ENCODE results near the gene IL16.

GRCh38 chr15:81274255-81274654 is 77.6 kb downstream of the IL16 start:
- no peak for TF ChIP-seq EZH2 (IDR thresholded peaks at IDR 0.05; ENCODE audit: borderline replicate concordance, low read depth, low read length, poor library complexity, severe bottlenecking)
- TF ChIP-seq, protein P1, sequence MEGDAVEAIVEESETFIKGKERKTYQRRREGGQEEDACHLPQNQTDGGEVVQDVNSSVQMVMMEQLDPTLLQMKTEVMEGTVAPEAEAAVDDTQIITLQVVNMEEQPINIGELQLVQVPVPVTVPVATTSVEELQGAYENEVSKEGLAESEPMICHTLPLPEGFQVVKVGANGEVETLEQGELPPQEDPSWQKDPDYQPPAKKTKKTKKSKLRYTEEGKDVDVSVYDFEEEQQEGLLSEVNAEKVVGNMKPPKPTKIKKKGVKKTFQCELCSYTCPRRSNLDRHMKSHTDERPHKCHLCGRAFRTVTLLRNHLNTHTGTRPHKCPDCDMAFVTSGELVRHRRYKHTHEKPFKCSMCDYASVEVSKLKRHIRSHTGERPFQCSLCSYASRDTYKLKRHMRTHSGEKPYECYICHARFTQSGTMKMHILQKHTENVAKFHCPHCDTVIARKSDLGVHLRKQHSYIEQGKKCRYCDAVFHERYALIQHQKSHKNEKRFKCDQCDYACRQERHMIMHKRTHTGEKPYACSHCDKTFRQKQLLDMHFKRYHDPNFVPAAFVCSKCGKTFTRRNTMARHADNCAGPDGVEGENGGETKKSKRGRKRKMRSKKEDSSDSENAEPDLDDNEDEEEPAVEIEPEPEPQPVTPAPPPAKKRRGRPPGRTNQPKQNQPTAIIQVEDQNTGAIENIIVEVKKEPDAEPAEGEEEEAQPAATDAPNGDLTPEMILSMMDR (conservative IDR thresholded peaks at IDR 0.05; ENCODE audit: low read depth, low read length): no peak
